Activated T-cell treated with anti-CD3 and anti-CD28 coated beads for 24 hours (primary cell): ENCODE measurements around the gene TMX4.

ENCODE experiments used
- DNase-seq: peaks from one replicate; pipeline ENCODE4 v3.0.0-alpha.2; 2020; ENCODE audit warnings: low read depth

TMX4 gene

GRCh38 chr20:8019998-8020247, 362 bp upstream of the TMX4 start:
- DNase-seq, result no peak

- DNase-seq, result peak; percentile 60
These were observed 659 bp downstream of the TMX4 start for GRCh38 chr20:8018958-8019245.

GRCh38 chr20:8012724-8013123, 6.8 kb downstream of the TMX4 start:
- no peak for DNase-seq

GRCh38 chr20:8008733-8009132, 10.8 kb downstream of the TMX4 start:
- DNase-seq, result no peak

GRCh38 chr20:8007490-8007889, 12.1 kb downstream of the TMX4 start:
- no peak for DNase-seq

GRCh38 chr20:8005575-8006366, 13.8 kb downstream of the TMX4 start:
- DNase-seq, result no peak

GRCh38 chr20:8005033-8005432, 14.5 kb downstream of the TMX4 start:
- no peak for DNase-seq

- no peak for DNase-seq
These were observed 17.5 kb downstream of the TMX4 start for GRCh38 chr20:8002056-8002455.

- DNase-seq, result no peak
These were observed 18.8 kb downstream of the TMX4 start for GRCh38 chr20:8000796-8001195.

GRCh38 chr20:7996898-7997297, 22.7 kb downstream of the TMX4 start:
- DNase-seq, result no peak

- no peak for DNase-seq
These were observed 24.8 kb downstream of the TMX4 start for GRCh38 chr20:7994809-7995208.

- DNase-seq, result no peak
These were observed 25.9 kb downstream of the TMX4 start for GRCh38 chr20:7993703-7994102.

GRCh38 chr20:7993238-7993637, 26.3 kb downstream of the TMX4 start:
- no peak for DNase-seq

- no peak for DNase-seq
These were observed 29.2 kb downstream of the TMX4 start for GRCh38 chr20:7990385-7990784.

- no peak for DNase-seq
These were observed 30.2 kb downstream of the TMX4 start for GRCh38 chr20:7989379-7989778.

- DNase-seq, result no peak
These were observed 33.6 kb downstream of the TMX4 start for GRCh38 chr20:7985916-7986315.

- DNase-seq, result no peak
These were observed 35.4 kb downstream of the TMX4 start for GRCh38 chr20:7984192-7984591.

GRCh38 chr20:7981374-7981773, 38.2 kb downstream of the TMX4 start:
- DNase-seq, result no peak

GRCh38 chr20:7980332-7981046, 39.1 kb downstream of the TMX4 start:
- DNase-seq, result peak; percentile 2

GRCh38 chr20:7977709-7978108, 41.9 kb downstream of the TMX4 start:
- DNase-seq, result no peak

GRCh38 chr20:7975851-7976414, 43.6 kb downstream of the TMX4 start:
- no peak for DNase-seq

- DNase-seq, result no peak
These were observed 44.7 kb downstream of the TMX4 start for GRCh38 chr20:7974785-7975435.

GRCh38 chr20:7971536-7972280, 47.9 kb downstream of the TMX4 start:
- no peak for DNase-seq
